NT2/D1 (cell line): ENCODE results near the gene MOV10L1.

Experiments used
- DNase-seq: peaks from one replicate; pipeline ENCODE4 v3.0.0-alpha.2; 2011; ENCODE audit warnings: low read depth, low spot score
- H3K27me3 ChIP-seq: 2 replicates; pipeline ENCODE4 v1.6.0; 2011; ENCODE audit warnings: mild to moderate bottlenecking; ENCODE audit not compliant: insufficient read length, insufficient read depth
- H3K36me3 ChIP-seq: 2 replicates; pipeline ENCODE4 v1.6.1; 2011; ENCODE audit warnings: mild to moderate bottlenecking, low read length, mixed read lengths; ENCODE audit not compliant: insufficient read depth, insufficient read length
- H3K4me1 ChIP-seq: 2 replicates; pipeline ENCODE4 v1.5.1; 2011; ENCODE audit not compliant: insufficient read depth, insufficient read length
- H3K4me3 ChIP-seq: 2 replicates; pipeline ENCODE4 v1.5.1; 2011; ENCODE audit warnings: low read depth; ENCODE audit not compliant: insufficient read length
- H3K9ac ChIP-seq: 2 replicates; pipeline ENCODE4 v1.6.0; 2011; ENCODE audit warnings: low read depth; ENCODE audit not compliant: insufficient read length
- H3K9me3 ChIP-seq: 2 replicates; pipeline ENCODE4 v1.5.1; 2011; ENCODE audit warnings: mild to moderate bottlenecking, low read length; ENCODE audit not compliant: insufficient read depth
- SUZ12 ChIP-seq: IDR thresholded peaks from 2 replicates; pipeline ENCODE4 v1.6.1; 2011; ENCODE audit not compliant: insufficient read length, insufficient read depth; ENCODE audit errors: extremely low read depth
- YY1 ChIP-seq: IDR thresholded peaks from 2 replicates; pipeline ENCODE4 v1.6.1; 2011; ENCODE audit not compliant: insufficient read length, insufficient read depth
- ZNF274 ChIP-seq: IDR thresholded peaks from 2 replicates; pipeline ENCODE4 v1.6.1; 2011; ENCODE audit warnings: mild to moderate bottlenecking, low read depth, low read length

Gene MOV10L1

GRCh38 chr22:50089682-50090411, at the start of gene MOV10L1:
Gene MOV10L1, plus strand, starts transcription at chr22:50090006. Its CDS starts 83 bp downstream, at chr22:50090089.
- H3K9ac ChIP-seq = no peak within 1 kb of the TSS
- H3K9me3 ChIP-seq = 0 out of 2 replicates have a peak, but pooled peaks cover 5% of the 10 kb centered on the region
- H3K4me1 ChIP-seq = no peaks in the 10 kb centered on the region
- H3K4me3 ChIP-seq = no peak within 1 kb of the TSS
- no peaks in the 10 kb centered on the region for H3K27me3 ChIP-seq
- DNase-seq = no peak
- TF ChIP-seq SUZ12 (no peak), ZNF274 (no peak), YY1 (no peak)
- H3K36me3 ChIP-seq = no peaks in the 10 kb centered on the region

GRCh38 chr22:50040717-50041116, 49.1 kb upstream of the MOV10L1 start:
- no peaks in the 10 kb centered on the region for H3K27me3 ChIP-seq
- no peaks in the 10 kb centered on the region for H3K36me3 ChIP-seq
- no peak overlapping the region for H3K9ac ChIP-seq
- peaks cover 11% of the 10 kb centered on the region; the same call in 1 of the 2 replicates for H3K9me3 ChIP-seq
- no peak overlapping the region for H3K4me3 ChIP-seq
- H3K4me1 ChIP-seq = no peaks in the 10 kb centered on the region
- TF ChIP-seq ZNF274 (no peak), YY1 (no peak), SUZ12 (no peak)
- DNase-seq = no peak

GRCh38 chr22:50041361-50042065, 48.3 kb upstream of the MOV10L1 start:
- no peak for DNase-seq
- H3K4me1 ChIP-seq = no peaks in the 10 kb centered on the region
- H3K4me3 ChIP-seq = no peak overlapping the region
- no peaks in the 10 kb centered on the region for H3K27me3 ChIP-seq
- H3K9me3 ChIP-seq = peaks cover 11% of the 10 kb centered on the region; the same call in 1 of the 2 replicates
- H3K9ac ChIP-seq = no peak overlapping the region
- H3K36me3 ChIP-seq = no peaks in the 10 kb centered on the region
- TF ChIP-seq SUZ12 (no peak), ZNF274 (no peak), YY1 (no peak)

GRCh38 chr22:50044485-50045118, 45.2 kb upstream of the MOV10L1 start:
- no peaks in the 10 kb centered on the region for H3K36me3 ChIP-seq
- no peak for DNase-seq
- H3K9me3 ChIP-seq = no peaks in the 10 kb centered on the region
- H3K4me3 ChIP-seq = no peak overlapping the region
- no peaks in the 10 kb centered on the region for H3K4me1 ChIP-seq
- no peak overlapping the region for H3K9ac ChIP-seq
- no peaks in the 10 kb centered on the region for H3K27me3 ChIP-seq
- TF ChIP-seq YY1 = no peak
- no peak for TF ChIP-seq SUZ12
- no peak for TF ChIP-seq ZNF274

- Histone ChIP-seq H3K27me3 (no peaks in the 10 kb centered on the region), H3K9ac (no peak overlapping the region)
- DNase-seq = no peak
Observed at GRCh38 chr22:50045211-50046018, 44.4 kb upstream of the MOV10L1 start.

GRCh38 chr22:50046019-50046415, 43.8 kb upstream of the MOV10L1 start:
- Histone ChIP-seq H3K27me3 (no peaks in the 10 kb centered on the region), H3K36me3 (no peaks in the 10 kb centered on the region)

More at GRCh38 chr22:50045211-50046018, 44.4 kb upstream of the MOV10L1 start:
- H3K4me3 ChIP-seq = no peak overlapping the region
- H3K36me3 ChIP-seq = no peaks in the 10 kb centered on the region
- no peaks in the 10 kb centered on the region for H3K4me1 ChIP-seq
- no peaks in the 10 kb centered on the region for H3K9me3 ChIP-seq
- TF ChIP-seq YY1 (no peak), SUZ12 (no peak), ZNF274 (no peak)

More at GRCh38 chr22:50046019-50046415, 43.8 kb upstream of the MOV10L1 start:
- Histone ChIP-seq H3K4me1 (no peaks in the 10 kb centered on the region), H3K4me3 (no peak overlapping the region), H3K9me3 (no peaks in the 10 kb centered on the region), H3K9ac (no peak overlapping the region)
- TF ChIP-seq YY1 (no peak), SUZ12 (no peak), ZNF274 (no peak)
- no peak for DNase-seq
